DMS153 (cell line): ENCODE data around the gene C11orf52.

ENCODE experiments used
- DNase-seq: peaks from one replicate; lab custom pipeline; 2025; lab: John Stamatoyannopoulos, UW

The C11orf52 gene

DNA sequence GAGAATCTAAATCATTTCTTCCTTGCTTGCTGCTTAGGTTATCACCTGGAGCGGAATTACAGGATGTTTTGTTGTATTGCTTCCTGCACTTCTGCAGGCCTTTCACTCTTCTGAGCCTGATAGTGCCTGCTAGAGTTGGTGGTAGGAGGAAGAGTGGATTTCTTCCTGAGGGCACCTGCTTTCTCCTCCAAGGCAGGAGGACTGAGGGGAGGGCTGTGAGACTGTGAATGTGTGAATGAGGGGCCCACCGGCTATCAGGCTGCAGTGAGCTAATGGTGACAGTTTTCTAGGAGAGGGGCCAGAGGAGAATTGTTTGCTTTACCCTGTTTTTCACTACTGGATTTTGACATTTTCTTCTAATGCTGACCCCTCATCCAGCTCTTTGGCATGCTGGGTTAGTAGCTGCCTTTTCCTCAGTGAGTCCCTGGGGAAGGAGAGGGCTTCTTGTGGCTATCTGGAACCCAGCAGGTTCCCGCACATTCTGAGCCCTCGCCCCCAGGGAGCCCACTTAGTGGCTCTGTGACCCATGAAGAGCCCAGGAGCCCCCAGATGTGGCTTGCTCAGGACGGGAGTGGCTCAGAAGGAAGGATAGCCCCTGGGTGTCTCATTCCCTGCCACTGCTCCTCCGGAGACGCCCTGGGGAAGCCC, 57.5 kb downstream of the C11orf52 start:
- DNase-seq = no peak
